BJ (cell line): ENCODE results near the gene KRT84. TPM values are rescaled to one million over a fixed set of nuclear protein-coding genes. Genes with fewer than 3 reads are reported as not detected.

Source experiments
- CTCF ChIA-PET: fragments of 350-600 bp; formaldehyde crosslinking; extraction: SDS; loops from one replicate; lab custom pipeline; 2021; ENCODE audit warnings: antibody characterized with exemption, inconsistent platforms; lab: Yijun Ruan, JAX
- POLR2A ChIA-PET: fragments of 300-600 bp; sonication (Branson Sonifier 250); formaldehyde crosslinking; extraction: SDS; loops from one replicate; lab custom pipeline; 2021; ENCODE audit warnings: antibody characterized with exemption; lab: Charles Lee
- DNase-seq: peaks from one replicate; pipeline ENCODE4 v3.0.0-alpha.2; 2011; ENCODE audit warnings: low read depth
- H3K27me3 ChIP-seq: 2 replicates; pipeline ENCODE4 v1.6.0; 2011; ENCODE audit warnings: low read length; ENCODE audit not compliant: control insufficient read depth, insufficient read depth
- H3K36me3 ChIP-seq: 2 replicates; pipeline ENCODE4 v1.5.1; 2011; ENCODE audit warnings: low read length; ENCODE audit not compliant: control insufficient read depth, insufficient read depth
- H3K4me3 ChIP-seq: 2 replicates; pipeline ENCODE4 v1.5.1; 2011; ENCODE audit warnings: low read depth, mild to moderate bottlenecking, control low read depth, low read length
- CTCF ChIP-seq: IDR thresholded peaks from 2 replicates; pipeline ENCODE4 v1.5.1; 2011; ENCODE audit warnings: low read depth, mild to moderate bottlenecking, control low read depth, inconsistent platforms, low read length, moderate library complexity; ENCODE audit not compliant: insufficient read depth
- polyA minus RNA-seq: library from RNA; depleted of rRNA, polyadenylated mRNA; stranded (reverse); fragments of >200 nt; gene quantifications from 2 replicates; pipeline ENCODE4 v1.2.3, GENCODE V29; 2011; rRNA and poly(A)+ RNA removed
- polyA plus RNA-seq: library from polyadenylated mRNA; depleted of rRNA; stranded (reverse); fragments of >200 nt; gene quantifications from 2 replicates; pipeline ENCODE4 v1.2.3, GENCODE V29; 2011; rRNA removed

KRT84 gene, protein sequence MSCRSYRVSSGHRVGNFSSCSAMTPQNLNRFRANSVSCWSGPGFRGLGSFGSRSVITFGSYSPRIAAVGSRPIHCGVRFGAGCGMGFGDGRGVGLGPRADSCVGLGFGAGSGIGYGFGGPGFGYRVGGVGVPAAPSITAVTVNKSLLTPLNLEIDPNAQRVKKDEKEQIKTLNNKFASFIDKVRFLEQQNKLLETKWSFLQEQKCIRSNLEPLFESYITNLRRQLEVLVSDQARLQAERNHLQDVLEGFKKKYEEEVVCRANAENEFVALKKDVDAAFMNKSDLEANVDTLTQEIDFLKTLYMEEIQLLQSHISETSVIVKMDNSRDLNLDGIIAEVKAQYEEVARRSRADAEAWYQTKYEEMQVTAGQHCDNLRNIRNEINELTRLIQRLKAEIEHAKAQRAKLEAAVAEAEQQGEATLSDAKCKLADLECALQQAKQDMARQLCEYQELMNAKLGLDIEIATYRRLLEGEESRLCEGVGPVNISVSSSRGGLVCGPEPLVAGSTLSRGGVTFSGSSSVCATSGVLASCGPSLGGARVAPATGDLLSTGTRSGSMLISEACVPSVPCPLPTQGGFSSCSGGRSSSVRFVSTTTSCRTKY
- polyA plus RNA-seq (not detected in 2 replicates), polyA minus RNA-seq (not detected in 2 replicates)

DNA sequence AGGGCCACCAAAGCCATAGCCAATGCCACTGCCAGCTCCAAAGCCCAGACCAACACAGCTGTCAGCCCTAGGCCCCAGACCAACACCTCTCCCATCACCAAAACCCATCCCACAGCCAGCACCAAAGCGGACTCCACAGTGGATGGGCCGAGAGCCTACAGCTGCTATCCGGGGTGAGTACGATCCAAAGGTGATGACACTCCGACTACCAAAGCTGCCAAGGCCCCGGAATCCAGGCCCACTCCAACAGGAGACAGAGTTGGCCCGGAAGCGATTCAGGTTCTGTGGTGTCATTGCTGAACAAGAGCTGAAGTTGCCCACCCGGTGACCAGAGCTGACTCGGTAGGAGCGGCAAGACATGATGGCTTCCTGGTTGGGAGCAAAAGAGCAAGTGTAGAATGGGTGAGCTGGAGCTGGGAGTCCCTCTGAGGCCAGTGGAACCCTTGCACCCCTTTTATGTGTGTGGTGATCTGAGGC, at the start of gene KRT84:
KRT84 (minus strand) TSS at position 427 of the 477 bp plus-strand sequence; CDS start at position 360, 67 bp downstream.
- ChIA-PET POLR2A (no interaction called here), CTCF (interaction anchor here (1.0 to 3.9 kb wide), 7 partner anchors 11 to 499 kb away, joined by 3 to 23 read pairs (median 6); no protein-coding TSS in a partner anchor)
- DNase-seq = no peak

DNA sequence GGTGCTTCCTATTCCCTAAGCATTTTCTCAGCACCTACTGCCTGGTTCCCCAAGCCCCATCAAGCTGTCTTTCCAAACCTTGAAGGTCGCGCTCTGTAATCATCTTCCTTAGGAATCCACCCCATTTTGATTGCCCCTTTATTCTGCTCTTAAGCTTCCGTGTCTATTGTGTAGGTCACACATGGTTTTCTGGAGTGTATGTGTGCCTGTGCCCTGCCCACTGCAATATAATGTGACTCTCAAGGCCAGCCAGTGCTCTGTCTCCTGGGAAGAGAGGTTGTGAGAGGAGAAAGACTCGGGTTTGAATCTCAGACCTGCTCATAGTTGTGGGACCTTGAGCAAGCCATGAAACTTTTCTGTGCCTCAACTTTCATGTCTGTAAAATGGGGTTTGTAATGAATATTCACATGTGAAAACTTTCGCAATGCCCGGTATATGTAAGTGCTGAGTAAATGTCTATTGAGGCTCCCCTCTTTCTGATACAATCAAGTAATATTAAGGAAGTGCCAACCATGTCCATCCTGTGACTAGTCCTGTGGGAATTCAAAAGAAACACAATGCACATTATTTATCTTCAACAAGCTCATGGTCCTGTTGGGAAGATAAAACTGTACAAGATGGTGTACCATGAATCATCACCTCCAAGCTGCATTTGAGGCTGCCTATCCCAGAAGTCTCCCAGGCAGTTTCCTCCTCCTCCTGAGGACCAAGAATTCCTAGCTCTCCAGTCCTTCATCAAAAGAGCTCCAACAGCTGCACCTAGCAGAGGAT, 49.5 kb upstream of the KRT84 start:
- H3K27me3 ChIP-seq = peaks cover 15% of the 10 kb centered on the region
- ChIA-PET POLR2A (no interaction called here), CTCF (interaction anchor here (0.9 to 1.1 kb wide), 2 partner anchors 9 to 62 kb away, joined by 3 to 5 read pairs; no protein-coding TSS in a partner anchor)
- no peak for DNase-seq
- TF ChIP-seq CTCF = no peak
- no peaks in the 10 kb centered on the region for H3K36me3 ChIP-seq
- H3K4me3 ChIP-seq = no peak overlapping the region

More for the DNA sequence above, at the start of gene KRT84:
- Histone ChIP-seq H3K4me3 (no peak within 1 kb of the TSS), H3K36me3 (no peaks in the 10 kb centered on the region), H3K27me3 (peaks cover 16% of the 10 kb centered on the region)
- TF ChIP-seq CTCF = no peak

GRCh38 chr12:52434081-52434733, 48.8 kb upstream of the KRT84 start, which contains the start of gene KRT75:
KRT75 (minus strand) TSS chr12:52434371; CDS start chr12:52434304, 67 bp downstream.
- DNase-seq = no peak
- Histone ChIP-seq H3K27me3 (peaks cover 20% of the 10 kb centered on the region), H3K4me3 (no peak within 1 kb of the TSS), H3K36me3 (no peaks in the 10 kb centered on the region)
- ChIA-PET POLR2A (no interaction called here), CTCF (interaction anchor here (0.9 to 1.1 kb wide), 2 partner anchors 8 to 62 kb away, joined by 3 to 5 read pairs; no protein-coding TSS in a partner anchor)
- no peak for TF ChIP-seq CTCF

GRCh38 chr12:52433501-52434080, 48.1 kb upstream of the KRT84 start:
- ChIA-PET CTCF (interaction anchor here (0.9 to 1.1 kb wide), 2 partner anchors 8 to 61 kb away, joined by 3 to 5 read pairs; no protein-coding TSS in a partner anchor), POLR2A (no interaction called here)
- no peaks in the 10 kb centered on the region for H3K36me3 ChIP-seq
- peaks cover 20% of the 10 kb centered on the region for H3K27me3 ChIP-seq
- DNase-seq = no peak
- TF ChIP-seq CTCF = no peak
- H3K4me3 ChIP-seq = no peak overlapping the region
